HG03439 (cell line): ENCODE results near the gene CD164L2.

Experiments used
- ATAC-seq: cut with Tn5 transposase; IDR thresholded peaks from one replicate; pipeline ENCODE4 v1.9.1; 2021; ENCODE audit warnings: mild to moderate bottlenecking, moderate library complexity; ENCODE audit not compliant: unreplicated experiment

CD164L2 gene

GRCh38 chr1:27349784-27350662, 33.1 kb downstream of the CD164L2 start:
- ATAC-seq: no peak

DNA sequence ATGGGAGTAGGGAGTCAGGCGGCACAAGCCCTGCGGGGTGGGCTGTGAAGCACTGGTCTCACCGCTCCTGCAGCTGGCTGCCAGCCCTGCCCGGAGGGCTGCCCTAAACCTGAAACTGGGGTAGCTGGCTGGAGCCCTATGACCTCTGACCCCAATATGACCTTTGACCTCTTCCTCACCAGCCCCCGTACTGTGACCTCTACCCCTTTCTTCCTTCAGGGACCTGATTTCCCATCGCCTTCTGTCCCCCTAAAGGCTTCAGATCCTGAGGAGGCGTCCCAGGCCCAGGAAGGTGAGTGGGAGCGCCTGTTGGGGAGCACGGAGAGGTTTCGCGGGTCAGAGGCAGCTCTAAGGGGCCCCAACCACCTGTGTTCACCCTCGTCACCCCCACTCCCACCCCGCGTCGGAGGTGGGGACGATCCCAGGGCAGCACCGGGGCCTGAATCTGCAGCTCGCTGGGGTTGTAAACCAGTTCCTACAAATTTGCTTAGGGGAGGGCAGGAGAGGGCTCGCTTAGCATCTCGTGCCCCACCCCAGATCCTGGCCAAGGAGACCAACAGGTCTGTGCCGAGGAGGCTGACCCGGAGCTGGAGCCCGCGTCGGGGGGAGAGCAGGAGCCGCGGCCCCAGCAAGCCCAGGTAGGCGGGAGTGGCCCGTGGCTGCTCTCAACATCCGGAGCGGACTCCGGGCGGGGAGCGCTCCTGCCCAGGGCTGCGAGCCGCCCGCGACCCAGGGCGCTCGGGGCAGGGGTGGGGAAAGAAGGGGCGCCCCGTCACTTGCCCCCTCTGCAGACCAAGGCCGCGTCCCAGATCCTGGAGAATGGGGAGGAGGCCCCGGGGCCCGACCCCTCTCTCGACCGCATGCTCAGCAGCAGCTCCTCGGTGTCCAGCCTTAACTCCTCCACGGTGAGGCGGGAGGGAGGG, 34.0 kb downstream of the CD164L2 start:
- ATAC-seq: no peak

DNA sequence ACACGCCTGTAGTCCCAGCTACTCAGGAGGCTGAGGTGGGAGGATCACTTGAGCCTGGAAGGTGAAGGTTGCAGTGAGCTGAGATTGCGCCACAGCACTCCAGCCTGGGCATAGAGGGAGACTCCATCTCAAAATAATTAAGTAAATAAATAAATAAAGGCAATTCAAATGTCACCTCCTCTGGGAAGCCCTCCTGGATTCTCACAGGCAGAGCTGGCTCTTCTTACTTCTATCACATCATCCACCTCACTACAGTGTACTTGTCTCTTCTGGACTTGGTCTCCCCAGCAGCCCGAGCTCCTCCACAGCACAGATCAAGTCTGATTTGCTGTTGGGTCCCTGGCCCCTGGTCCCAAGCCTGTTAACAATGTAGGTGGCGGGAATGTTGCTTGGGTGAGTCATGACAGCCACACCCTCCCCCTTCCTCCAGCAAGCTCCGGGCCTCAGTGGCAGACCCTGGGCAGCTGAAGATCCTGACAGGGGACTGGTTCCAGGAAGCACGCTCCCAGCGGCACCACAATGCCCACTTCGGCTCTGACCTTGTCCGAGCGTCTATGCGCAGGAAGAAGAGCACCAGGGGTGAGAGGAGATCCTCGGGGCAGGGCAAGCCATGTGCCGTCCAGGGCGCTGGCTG, 36.0 kb downstream of the CD164L2 start:
- ATAC-seq: no peak

- no peak for ATAC-seq
Measured at GRCh38 chr1:27346357-27346756, 36.8 kb downstream of the CD164L2 start.

- ATAC-seq: no peak
Measured at GRCh38 chr1:27345272-27345671, 37.9 kb downstream of the CD164L2 start.

GRCh38 chr1:27343639-27344025, 39.5 kb downstream of the CD164L2 start:
- no peak for ATAC-seq

DNA sequence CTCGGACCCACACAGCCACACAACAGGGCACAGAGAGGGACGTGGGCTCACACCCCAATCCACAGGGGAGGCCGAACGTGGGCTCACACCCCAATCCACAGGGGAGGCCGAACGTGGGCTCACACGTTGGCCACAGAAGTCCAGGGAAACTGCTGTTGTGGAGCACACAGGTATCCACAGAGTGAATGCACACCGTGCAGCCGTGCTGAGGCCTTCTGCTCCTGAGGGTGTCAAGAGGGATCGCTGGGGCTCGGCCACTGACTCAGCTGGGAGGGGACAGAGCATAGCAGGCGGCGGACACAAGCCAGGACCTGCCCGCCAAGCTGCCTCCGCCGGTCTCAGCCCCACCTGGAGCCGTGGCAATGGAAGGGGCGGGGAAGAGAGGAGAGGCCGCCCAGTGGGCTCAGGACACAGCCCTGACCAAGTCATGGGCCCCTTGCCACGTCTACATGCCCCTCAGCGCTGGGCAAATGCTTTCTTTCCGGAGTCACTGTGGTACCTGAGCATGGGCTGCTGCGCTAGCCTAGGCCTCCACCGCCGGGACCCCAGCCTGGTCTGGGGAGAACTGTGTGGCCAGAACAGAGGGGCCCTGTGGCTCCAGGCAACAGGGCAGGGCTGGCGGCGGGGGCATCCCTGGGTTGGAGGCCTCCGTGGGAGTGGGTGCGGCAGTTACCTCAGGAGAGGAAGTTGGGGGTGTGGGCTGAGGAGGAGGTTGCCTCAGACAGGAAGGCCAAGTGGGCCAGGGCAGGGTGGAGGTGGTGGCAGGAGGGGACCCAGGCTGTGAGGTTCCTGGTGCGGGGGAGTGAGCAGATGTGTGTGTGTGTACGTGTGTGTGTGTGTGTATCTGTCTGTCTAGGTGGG, 40.1 kb downstream of the CD164L2 start:
- no peak for ATAC-seq

GRCh38 chr1:27342391-27342777, 40.7 kb downstream of the CD164L2 start:
- ATAC-seq: no peak

- ATAC-seq: no peak
Measured at GRCh38 chr1:27341525-27342252, 41.4 kb downstream of the CD164L2 start, which contains the start of gene SYTL1. Gene SYTL1 (plus strand): TSS chr1:27342022. CDS start chr1:27345335, 3,313 bp downstream.

- no peak for ATAC-seq
Measured at GRCh38 chr1:27339213-27339612, 43.9 kb downstream of the CD164L2 start.

DNA sequence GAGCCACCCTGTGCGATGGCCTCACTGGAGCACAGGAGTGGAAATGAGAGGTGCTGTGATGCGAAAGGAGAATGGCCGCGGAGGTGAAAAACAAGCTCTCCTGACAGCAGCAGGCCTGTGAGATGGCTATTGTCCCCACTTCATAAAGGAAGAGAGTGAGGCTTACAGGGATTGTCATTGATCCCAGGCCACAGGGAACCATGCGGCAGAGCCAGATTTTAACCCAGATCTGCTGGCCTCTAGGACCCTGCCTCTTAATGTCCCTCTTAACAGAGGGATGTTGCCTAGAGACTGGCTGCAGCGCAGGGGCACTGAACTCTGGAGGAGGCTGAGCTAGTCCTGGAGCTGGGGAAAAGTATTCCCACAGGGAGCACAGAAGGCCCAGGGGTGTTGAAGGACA, 44.4 kb downstream of the CD164L2 start:
- ATAC-seq: no peak

DNA sequence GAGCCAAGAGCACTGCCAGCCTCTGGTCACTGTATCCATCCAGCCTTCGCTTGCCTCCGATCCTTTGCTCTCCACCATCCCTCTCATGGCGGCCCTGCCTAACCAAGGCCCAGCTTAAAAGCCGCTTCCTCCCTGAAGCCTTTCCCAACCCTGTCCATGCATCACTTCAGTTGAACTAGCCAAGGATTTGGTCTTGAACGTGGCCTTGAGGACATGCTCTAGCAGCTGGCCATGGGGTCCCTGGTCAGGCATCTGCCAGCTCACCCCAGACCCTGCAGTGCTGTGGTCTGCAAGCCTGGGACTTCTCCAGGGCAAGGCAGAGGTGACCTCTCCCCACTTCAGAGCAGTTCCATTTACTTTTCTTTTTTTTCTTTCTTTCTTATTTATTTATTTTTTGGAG, 46.4 kb downstream of the CD164L2 start:
- no peak for ATAC-seq

DNA sequence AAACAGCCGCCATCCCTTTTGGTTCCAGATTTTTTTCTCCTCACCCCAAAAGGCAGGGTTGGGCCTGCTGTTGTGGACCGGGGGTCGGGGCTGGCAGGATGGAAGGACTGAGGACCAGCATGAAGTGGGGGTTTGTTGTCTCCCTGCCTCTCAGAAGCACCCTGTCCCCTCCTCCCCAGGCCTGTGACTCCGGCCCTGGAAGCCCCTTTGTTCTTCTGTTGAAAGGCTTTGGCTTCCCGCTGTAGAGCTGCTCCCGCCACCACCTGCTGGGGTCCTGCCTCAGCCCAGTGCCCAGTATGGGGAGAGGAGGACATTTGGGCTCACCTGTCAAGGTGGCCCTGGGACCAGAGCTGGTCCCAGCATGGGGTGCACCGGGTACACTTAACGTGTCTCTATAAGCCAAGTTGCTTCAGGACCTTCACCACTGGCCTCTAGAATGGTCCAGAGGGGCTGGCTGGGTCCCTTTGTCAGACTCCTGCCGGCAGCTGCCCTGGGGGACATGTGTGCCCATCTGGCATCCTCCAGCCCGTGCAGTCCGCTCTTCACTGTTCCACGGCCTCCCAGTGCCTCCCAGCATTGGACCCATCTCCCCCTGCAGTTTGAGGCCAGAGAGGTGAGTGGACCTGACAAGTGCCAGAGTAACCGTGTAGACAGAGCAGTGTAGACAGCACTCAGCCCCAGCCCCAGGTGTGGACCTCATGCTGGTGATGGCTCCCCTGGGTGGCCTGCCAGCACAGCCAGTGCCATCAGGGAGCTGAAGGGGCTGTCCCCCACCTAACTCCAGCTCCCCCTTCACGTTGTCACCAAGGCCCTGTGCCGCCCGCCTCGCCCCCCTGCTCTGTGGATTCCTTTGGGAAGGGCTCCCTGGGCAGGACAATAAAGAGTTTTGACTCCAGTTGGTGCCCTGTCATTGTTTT, 47.4 kb downstream of the CD164L2 start:
- ATAC-seq: no peak

- ATAC-seq: no peak
Measured at GRCh38 chr1:27333717-27334279, 49.3 kb downstream of the CD164L2 start.

- no peak for ATAC-seq
Measured at GRCh38 chr1:27332536-27333281, 50.4 kb downstream of the CD164L2 start.

- no peak for ATAC-seq
Measured at GRCh38 chr1:27331922-27332321, 51.2 kb downstream of the CD164L2 start.

- ATAC-seq: no peak
Measured at GRCh38 chr1:27331426-27331825, 51.7 kb downstream of the CD164L2 start.

GRCh38 chr1:27330786-27331185, 52.3 kb downstream of the CD164L2 start:
- ATAC-seq: no peak
